CD1c-positive myeloid dendritic cell (primary cell): ENCODE measurements around the gene NFE2L2.
"Not testable (repeated sequence)": the region's sequence is repeated elsewhere in the genome, so short reads cannot be mapped to it uniquely, and the experiment has no call there.

Source experiments
- DNase-seq: peaks from one replicate; pipeline ENCODE4 v3.0.0-alpha.2; 2016; ENCODE audit errors: extremely low spot score

The NFE2L2 gene

DNA sequence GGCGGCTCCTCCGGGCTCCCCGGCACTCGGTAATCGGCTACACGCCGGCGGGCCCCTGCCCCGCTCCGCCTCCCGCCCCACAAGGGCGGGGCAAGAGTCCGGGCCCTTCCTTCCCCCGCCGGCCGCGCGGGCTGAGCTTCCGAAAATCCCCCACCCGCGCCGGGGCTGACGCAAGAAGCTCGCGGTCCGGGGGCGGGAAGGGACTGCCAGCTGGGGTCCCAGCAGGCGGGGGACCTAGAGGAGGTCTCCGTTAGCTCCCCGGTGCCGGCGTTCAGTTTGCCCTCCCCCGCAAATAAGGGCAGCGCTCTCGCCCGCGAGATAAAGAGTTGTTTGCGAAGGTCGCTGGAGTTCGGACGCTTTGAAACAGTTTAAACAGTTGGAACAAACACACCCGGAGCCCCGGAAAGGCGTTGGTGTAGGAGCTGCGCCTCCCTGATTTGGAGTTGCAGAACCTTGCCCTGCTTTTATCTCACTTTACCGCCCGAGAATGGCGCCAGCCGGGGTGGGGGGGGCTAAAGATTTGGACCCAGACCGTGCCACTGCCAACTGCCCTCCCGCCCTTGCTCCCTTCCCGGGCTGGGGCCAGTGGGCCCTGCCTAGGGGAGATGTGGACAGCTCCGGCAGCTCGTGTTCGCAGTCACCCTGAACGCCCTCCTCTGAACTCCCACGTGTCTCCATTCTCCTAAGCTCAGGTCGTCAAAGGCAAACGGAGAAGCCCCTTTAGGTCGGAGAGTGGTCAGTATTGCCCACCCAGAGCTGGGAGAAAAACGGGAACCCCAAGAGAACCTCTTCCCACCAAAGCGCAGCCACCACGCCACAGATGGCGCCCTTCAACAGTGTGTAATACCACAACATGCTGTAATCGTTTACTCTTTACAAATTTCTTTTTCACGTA is at the start of gene NFE2L2:
TSS of gene NFE2L2 (minus strand) at position 35 of the 895 bp plus-strand sequence. CDS start 151 bp downstream, outside the sequence.
- peak; percentile 98 for DNase-seq

GRCh38 chr2:177314194-177314593 is 49.7 kb upstream of the NFE2L2 start:
- DNase-seq: no peak

GRCh38 chr2:177313162-177313781 is 48.7 kb upstream of the NFE2L2 start:
- DNase-seq: no peak

DNA sequence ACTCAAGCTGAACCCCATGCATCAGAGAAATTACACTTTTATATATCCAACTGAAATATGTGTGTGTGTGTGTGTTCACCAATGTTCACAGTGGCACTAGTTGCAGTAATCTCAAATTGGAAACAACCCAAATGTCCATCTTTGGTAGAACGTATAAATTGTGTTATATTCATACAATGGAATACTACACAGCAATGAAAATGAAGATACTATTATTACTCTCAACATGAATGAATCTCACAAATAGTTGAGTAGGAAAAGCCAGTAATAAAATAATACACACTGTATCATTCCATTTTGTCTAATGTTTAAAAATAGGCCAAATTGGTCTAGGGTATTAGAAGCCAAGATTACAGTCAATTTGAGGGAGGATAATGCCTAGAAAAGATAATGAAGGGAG is 48.0 kb upstream of the NFE2L2 start:
- DNase-seq: no peak

DNA sequence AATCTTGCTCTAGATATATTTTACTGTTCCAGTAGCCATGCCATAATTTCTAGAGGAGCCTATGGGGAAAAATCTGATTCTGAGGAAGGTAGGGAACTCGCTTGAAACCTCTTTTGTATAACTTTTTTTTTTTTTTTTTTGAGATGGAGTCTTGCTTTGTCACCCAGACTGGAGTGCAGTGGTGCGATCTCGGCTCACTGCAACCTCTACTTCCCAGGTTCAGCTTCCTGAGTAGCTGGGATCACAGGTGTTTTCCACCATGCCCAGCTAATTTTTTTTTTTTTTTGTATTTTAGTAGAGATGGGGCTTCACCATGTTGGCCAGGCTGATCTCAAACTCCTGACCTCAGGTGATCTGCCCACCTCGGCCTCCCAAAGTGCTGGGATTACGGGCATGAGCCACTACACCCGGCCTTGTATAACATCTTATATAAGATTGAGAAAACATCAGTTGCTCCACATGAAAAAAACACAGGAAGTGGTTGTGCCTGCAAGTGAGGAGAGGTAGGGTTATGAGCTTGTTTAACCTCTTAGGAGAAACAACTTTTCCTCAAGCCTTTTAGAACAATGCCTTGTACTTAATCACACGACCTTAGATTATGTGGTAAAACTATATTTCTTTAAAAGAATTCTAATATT is 45.3 kb upstream of the NFE2L2 start:
- DNase-seq: not testable (repeated sequence)

DNA sequence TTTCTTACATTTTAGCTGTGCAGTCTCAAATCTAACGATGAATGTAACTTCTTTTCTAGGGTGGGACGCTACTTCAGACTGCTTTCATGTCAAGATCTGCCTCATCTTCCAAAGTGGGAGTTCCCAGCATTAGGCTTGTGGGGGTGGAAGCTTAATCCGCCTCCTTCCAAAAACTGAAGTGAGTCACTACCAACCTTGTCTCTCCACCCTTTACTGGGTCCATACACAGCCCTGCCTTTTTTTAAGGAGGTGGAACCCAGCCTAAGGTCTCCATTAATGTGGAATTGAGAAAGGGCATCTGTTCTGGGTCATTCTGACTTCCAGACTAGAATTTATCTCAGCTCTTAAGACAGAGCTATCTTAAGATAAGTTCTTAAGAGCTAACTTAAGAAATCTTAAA is 42.0 kb upstream of the NFE2L2 start:
- DNase-seq: no peak

- no peak for DNase-seq
Observed at GRCh38 chr2:177303939-177304338, 39.4 kb upstream of the NFE2L2 start.

GRCh38 chr2:177302552-177302951 is 38.0 kb upstream of the NFE2L2 start:
- DNase-seq: no peak

DNA sequence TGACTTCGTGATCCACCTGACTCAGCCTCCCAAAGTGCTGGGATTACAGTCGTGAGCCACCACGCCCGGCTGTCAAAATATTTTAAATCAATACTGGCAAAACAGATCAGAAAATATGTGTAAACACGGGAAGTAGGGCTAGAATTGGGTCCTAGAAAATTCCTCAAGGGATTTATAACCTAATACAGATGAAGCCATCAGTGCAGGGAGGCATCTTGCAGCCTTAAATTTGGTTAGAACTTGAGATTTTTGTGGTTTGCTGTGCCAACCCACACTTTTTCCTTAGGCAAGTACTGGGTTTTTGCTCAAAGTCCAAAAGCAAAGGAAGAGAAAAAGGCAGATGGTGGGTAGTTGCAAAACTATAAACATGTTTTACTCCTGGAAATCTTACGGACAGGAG is 33.7 kb upstream of the NFE2L2 start:
- no peak for DNase-seq

- DNase-seq: peak; percentile 52
Observed at GRCh38 chr2:177296040-177296439, 31.5 kb upstream of the NFE2L2 start.

GRCh38 chr2:177295484-177295883 is 31.0 kb upstream of the NFE2L2 start:
- DNase-seq: no peak

- no peak for DNase-seq
Observed at GRCh38 chr2:177291701-177292100, 27.2 kb upstream of the NFE2L2 start.

GRCh38 chr2:177289824-177290628 is 25.5 kb upstream of the NFE2L2 start:
- DNase-seq: peak; percentile 41

- DNase-seq: no peak
Observed at GRCh38 chr2:177287814-177288213, 23.3 kb upstream of the NFE2L2 start.

GRCh38 chr2:177285892-177286715 is 21.6 kb upstream of the NFE2L2 start:
- DNase-seq: no peak

DNA sequence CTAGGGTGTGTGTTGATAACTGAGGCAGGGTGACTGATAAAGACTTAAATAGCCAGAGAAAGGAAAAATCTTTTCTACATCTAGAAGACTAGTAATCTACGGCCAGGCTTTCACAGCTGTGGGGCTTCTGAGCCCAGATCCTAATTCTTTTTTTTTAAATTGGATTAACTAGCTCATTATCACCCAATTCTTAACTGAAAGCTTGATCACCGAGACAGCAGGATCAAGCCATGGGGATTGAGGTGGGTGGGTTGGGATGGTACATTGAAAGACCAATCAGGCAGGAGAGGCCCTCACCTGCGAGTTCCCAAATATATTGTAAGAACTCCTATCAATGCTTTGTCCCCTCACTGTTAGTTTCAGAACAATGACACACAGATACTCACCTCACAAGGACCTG is 20.0 kb upstream of the NFE2L2 start:
- no peak for DNase-seq

DNA sequence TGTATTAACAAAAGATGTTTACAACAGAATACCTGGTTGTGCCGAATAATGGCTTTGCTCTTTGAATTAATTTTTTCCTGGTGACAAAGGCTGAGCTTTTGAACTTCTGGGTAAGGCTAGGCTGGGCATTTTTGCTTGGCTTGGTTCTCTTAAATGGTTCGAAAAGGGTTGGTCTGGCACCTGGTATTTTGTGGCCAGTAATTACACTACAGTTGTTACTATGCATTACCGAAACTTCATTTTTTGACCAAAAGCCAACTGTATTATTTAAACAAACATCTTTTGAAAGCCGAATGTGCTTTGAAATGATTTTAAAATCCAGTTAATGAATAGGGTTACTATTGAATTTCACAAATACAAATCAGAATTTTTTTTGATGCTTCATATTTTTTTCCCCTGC is 19.4 kb upstream of the NFE2L2 start:
- DNase-seq: no peak

GRCh38 chr2:177282787-177283572 is 18.5 kb upstream of the NFE2L2 start:
- peak; percentile 29 for DNase-seq

DNA sequence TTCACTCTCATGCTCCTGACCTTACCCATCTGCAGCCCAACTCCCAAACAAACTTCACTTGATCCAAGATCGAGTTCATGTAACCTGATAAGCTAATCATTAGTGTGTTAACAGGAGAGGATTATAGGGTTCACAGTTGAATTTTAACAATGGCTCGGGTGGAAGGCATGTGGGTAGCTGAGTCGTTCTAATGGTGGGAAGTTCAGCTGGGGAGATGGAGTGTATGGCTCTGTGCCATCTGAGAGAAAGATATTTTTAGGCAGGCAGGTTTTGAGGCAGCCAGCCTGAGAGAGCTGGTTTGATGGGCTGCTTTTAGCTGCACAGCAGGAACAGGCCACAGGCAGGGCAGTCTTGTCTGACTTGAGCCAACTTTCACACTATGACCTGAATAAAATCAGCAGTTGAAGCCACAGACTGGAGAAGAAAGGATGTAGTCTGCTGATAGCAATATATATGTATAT is 17.7 kb upstream of the NFE2L2 start:
- no peak for DNase-seq
